ENCODE measurements around the gene CEP57L1. TPM values are rescaled to one million over a fixed set of nuclear protein-coding genes. Genes with fewer than 3 reads are reported as not detected.

The CEP57L1 gene
- total RNA-seq, 1 experiment from 2014 or later: 8.4 TPM

DNA sequence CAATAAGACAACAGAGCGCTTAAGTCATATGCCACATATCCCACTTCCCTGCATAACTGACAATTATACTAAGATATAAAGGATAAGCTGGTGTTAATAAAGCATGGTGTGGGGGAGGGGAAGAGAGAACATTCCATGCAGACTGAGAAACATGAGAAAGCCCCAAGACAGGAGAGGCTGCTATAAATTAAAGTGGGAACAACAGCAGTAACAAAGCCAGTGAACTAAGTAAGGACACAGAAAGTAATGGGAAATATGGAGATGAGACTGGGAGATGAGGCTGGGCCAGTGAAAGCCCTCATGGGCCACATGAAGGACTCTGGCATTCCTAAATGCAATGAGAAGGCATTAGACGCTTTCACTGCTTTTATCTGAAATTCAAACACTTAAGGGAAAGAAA lies 42.0 kb upstream of the CEP57L1 start:
- no peak overlapping the region for H4K8ac ChIP-seq (replicated peaks; ENCODE audit: insufficient read length, low read depth, low read length)
- WGBS (ENCODE audit: extremely low coverage, insufficient read length, low lambda C conversion rate): no CpG with 5 or more reads among the region's 2 CpGs

More for the DNA sequence above, 42.0 kb upstream of the CEP57L1 start:
- Histone ChIP-seq H2BK5ac (ENCODE audit: insufficient read length, low read length) (no peak overlapping the region), H2BK15ac (ENCODE audit: low read depth, low read length) (no peak overlapping the region), H4K91ac (ENCODE audit: insufficient read length, low read depth, low read length) (no peak overlapping the region), H3K79me2 (ENCODE audit: insufficient read depth, low read length) (no peaks in the 10 kb centered on the region), H3T11ph (ENCODE audit: low read length) (no peak overlapping the region), H3K4me2 (ENCODE audit: insufficient read depth, insufficient read length, low read length) (no peak overlapping the region), H4K20me1 (ENCODE audit: control insufficient read depth, insufficient read depth, insufficient read length) (no peaks in the 10 kb centered on the region), H3K79me1 (ENCODE audit: insufficient read depth, low read depth, low read length, poor library complexity, severe bottlenecking) (no peaks in the 10 kb centered on the region), H2AFZ (ENCODE audit: low read length) (no peak overlapping the region), H3K4ac (ENCODE audit: low read depth, low read length) (no peak overlapping the region), H3K56ac (ENCODE audit: insufficient read length, low read depth, low read length) (no peak overlapping the region), H2BK20ac (ENCODE audit: low read depth, low read length, poor library complexity, severe bottlenecking) (no peak overlapping the region), H3K9ac (ENCODE audit: extremely low read depth, insufficient read length, low read length) (no peak overlapping the region), H2AK5ac (ENCODE audit: insufficient read length, low read length) (no peak overlapping the region), H3K18ac (ENCODE audit: insufficient read length, low read depth, low read length) (no peak overlapping the region), H3K14ac (ENCODE audit: insufficient read depth, low read length) (no peak overlapping the region), H3K4me1 (ENCODE audit: insufficient read depth, low read length) (no peaks in the 10 kb centered on the region; the same call in 1 of the 2 replicates), H3K23me2 (ENCODE audit: insufficient read length, low read depth, low read length, poor library complexity, severe bottlenecking) (no peaks in the 10 kb centered on the region), H3K23ac (ENCODE audit: insufficient read length, low read depth, low read length) (no peak overlapping the region), H2BK120ac (ENCODE audit: low read depth, low read length, poor library complexity, severe bottlenecking) (no peak overlapping the region), H3K9me3 (ENCODE audit: control insufficient read depth, low read depth, low read length) (no peaks in the 10 kb centered on the region), H2BK12ac (ENCODE audit: insufficient read length, low read depth, low read length) (no peak overlapping the region), H4K5ac (ENCODE audit: insufficient read length, low read depth, low read length) (no peak overlapping the region), H3K27ac (ENCODE audit: insufficient read length, low read depth, low read length) (no peak overlapping the region), H3K27me3 (ENCODE audit: insufficient read depth, low read length) (no peaks in the 10 kb centered on the region)
- no peaks in the 10 kb centered on the region for H3K27me3 Mint-ChIP-seq (ENCODE audit: low read depth)
- peaks cover 18 to 22% of the 10 kb centered on the region in 2 experiments for H3K4me1 Mint-ChIP-seq
- H3K36me3 Mint-ChIP-seq (ENCODE audit: insufficient read depth in 1 of 3, low read depth in 3 of 3): peaks cover 0 to 8% (median 8%) of the 10 kb centered on the region in 3 experiments; a peak in 5 of 7 replicates
- H3K9me3 Mint-ChIP-seq: peaks cover 6 to 7% of the 10 kb centered on the region in 2 experiments; a peak in 3 of 5 replicates
- no peak overlapping the region for H3K4me3 Mint-ChIP-seq
- DNase-seq: no peak
- peak overlapping the region in 2 of 3 experiments; percentile 0 to 59; a peak in 2 of 7 replicates for H3K27ac Mint-ChIP-seq
- TF ChIP-seq, protein P1, sequence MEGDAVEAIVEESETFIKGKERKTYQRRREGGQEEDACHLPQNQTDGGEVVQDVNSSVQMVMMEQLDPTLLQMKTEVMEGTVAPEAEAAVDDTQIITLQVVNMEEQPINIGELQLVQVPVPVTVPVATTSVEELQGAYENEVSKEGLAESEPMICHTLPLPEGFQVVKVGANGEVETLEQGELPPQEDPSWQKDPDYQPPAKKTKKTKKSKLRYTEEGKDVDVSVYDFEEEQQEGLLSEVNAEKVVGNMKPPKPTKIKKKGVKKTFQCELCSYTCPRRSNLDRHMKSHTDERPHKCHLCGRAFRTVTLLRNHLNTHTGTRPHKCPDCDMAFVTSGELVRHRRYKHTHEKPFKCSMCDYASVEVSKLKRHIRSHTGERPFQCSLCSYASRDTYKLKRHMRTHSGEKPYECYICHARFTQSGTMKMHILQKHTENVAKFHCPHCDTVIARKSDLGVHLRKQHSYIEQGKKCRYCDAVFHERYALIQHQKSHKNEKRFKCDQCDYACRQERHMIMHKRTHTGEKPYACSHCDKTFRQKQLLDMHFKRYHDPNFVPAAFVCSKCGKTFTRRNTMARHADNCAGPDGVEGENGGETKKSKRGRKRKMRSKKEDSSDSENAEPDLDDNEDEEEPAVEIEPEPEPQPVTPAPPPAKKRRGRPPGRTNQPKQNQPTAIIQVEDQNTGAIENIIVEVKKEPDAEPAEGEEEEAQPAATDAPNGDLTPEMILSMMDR (conservative IDR thresholded peaks at IDR 0.05): no peak
